ENCODE measurements around the gene SCFD2.

The SCFD2 gene

DNA sequence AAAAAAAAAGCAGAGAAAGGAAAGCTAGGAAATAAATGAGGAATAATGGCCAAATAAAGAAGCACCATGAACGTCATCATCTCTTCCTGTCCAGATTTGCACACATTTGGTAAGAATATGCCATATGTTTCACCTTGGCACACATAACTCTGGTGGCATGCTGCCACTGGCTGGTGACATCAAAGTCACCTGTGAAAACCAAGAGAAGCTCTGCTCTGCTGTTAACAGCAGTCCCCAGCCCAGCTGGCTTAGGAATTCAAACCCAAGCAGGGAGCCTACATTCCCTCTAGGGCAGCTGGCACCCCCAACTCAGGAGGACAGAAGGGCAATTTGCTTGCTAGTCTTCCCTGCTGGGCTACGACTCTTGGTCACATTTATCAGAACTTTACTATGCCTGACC is 426.1 kb downstream of the SCFD2 start:
- CTCF ChIA-PET = interaction anchor here (0.7 to 0.8 kb wide), 2 partner anchors 10 to 1294 kb away, joined by 3 read pairs; no protein-coding TSS in a partner anchor
- no peaks in the 10 kb centered on the region for H3K27me3 ChIP-seq (replicated peaks in 2 of 5; ENCODE audit: control insufficient read depth in 4 of 5, insufficient read depth in 5 of 5, low read length in 4 of 5)
- H3K36me3 ChIP-seq (ENCODE audit: control insufficient read depth in 4 of 4, insufficient read depth in 4 of 4, low read length in 3 of 4) = no peaks in the 10 kb centered on the region
- 100% methylated on average over 1 of the region's 2 CpGs for WGBS (ENCODE audit: insufficient coverage)
- POLR2A ChIA-PET = no interaction called here
- no peak for DNase-seq
- no peaks in the 10 kb centered on the region for H3K4me1 ChIP-seq (ENCODE audit: control extremely low read depth in 1 of 4, control insufficient read depth in 4 of 4, insufficient read depth in 4 of 4, low read length in 3 of 4)
- H3K9me3 ChIP-seq (ENCODE audit: control extremely low read depth in 1 of 5, control insufficient read depth in 4 of 5, insufficient read depth in 2 of 5, low read depth in 1 of 5, low read length in 4 of 5) = no peaks in the 10 kb centered on the region
- no peak overlapping the region for H3K4me3 ChIP-seq (ENCODE audit: control insufficient read depth in 1 of 7, extremely low read depth in 1 of 7, insufficient read depth in 4 of 7, low read depth in 2 of 7, low read length in 6 of 7)
- H3K27ac ChIP-seq (ENCODE audit: insufficient read depth in 1 of 2, low read depth in 1 of 2, low read length in 2 of 2, poor library complexity in 1 of 2, severe bottlenecking in 2 of 2) = no peak overlapping the region

DNA sequence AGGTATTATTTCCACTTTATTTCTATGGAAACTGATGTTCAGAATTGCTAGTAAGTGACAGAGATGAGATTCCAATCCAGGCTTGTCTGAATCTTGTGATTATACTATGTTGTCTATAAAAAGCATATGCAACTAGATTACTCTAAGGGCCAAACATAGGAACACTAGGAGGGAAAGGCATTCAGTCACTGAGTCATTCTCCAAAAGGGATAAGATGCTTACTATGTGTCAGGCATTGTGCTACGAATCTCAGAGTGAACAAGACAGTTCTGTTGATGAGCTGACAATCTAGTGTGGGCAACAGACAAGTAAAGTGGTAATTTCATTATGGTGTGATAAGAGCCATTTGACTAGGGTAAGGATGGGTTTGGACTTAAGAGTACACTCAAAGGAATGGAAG is 426.5 kb downstream of the SCFD2 start:
- Histone ChIP-seq H3K36me3 (ENCODE audit: control insufficient read depth in 4 of 4, insufficient read depth in 4 of 4, low read length in 3 of 4) (no peaks in the 10 kb centered on the region), H3K27ac (ENCODE audit: insufficient read depth in 1 of 2, low read depth in 1 of 2, low read length in 2 of 2, poor library complexity in 1 of 2, severe bottlenecking in 2 of 2) (no peak overlapping the region), H3K9me3 (ENCODE audit: control extremely low read depth in 1 of 5, control insufficient read depth in 4 of 5, insufficient read depth in 2 of 5, low read depth in 1 of 5, low read length in 4 of 5) (no peaks in the 10 kb centered on the region), H3K4me1 (ENCODE audit: control extremely low read depth in 1 of 4, control insufficient read depth in 4 of 4, insufficient read depth in 4 of 4, low read length in 3 of 4) (no peaks in the 10 kb centered on the region), H3K4me3 (ENCODE audit: control insufficient read depth in 1 of 7, extremely low read depth in 1 of 7, insufficient read depth in 4 of 7, low read depth in 2 of 7, low read length in 6 of 7) (no peak overlapping the region), H3K27me3 (replicated peaks in 2 of 5; ENCODE audit: control insufficient read depth in 4 of 5, insufficient read depth in 5 of 5, low read length in 4 of 5) (no peaks in the 10 kb centered on the region)
- DNase-seq = no peak
- CTCF ChIA-PET = interaction anchor here (0.7 to 0.8 kb wide), 2 partner anchors 10 to 1295 kb away, joined by 3 read pairs; no protein-coding TSS in a partner anchor
- POLR2A ChIA-PET = no interaction called here
- 89% methylated on average over 1 of the region's 1 CpG for WGBS (ENCODE audit: insufficient coverage)

DNA sequence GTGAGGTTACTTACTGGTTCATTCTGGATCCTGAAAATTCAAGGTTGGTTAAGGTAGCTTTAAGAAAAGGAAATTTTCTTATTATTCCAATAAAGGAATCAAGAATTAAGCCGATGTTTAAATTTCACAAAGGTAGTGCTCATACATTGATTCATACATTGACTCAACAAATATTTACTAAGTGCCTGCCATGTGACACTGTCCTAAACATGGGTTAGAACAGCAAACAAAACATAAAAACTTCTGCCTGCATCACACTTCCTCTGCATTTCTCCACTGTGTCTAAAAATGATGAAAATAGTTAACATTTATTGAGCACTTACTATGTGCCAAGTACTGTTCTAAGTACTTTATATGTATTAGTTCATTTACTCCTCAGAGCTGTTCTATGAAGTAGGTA is 428.0 kb downstream of the SCFD2 start:
- H3K9me3 ChIP-seq (ENCODE audit: control extremely low read depth in 1 of 5, control insufficient read depth in 4 of 5, insufficient read depth in 2 of 5, low read depth in 1 of 5, low read length in 4 of 5) = no peaks in the 10 kb centered on the region
- no peaks in the 10 kb centered on the region for H3K36me3 ChIP-seq (ENCODE audit: control insufficient read depth in 4 of 4, insufficient read depth in 4 of 4, low read length in 3 of 4)
- WGBS (ENCODE audit: insufficient coverage) = no CpG with 5 or more reads among the region's 1 CpG
- CTCF ChIA-PET = no interaction called here
- no peak overlapping the region for H3K27ac ChIP-seq (ENCODE audit: insufficient read depth in 1 of 2, low read depth in 1 of 2, low read length in 2 of 2, poor library complexity in 1 of 2, severe bottlenecking in 2 of 2)
- no peak overlapping the region for H3K4me3 ChIP-seq (ENCODE audit: control insufficient read depth in 1 of 7, extremely low read depth in 1 of 7, insufficient read depth in 4 of 7, low read depth in 2 of 7, low read length in 6 of 7)
- no peaks in the 10 kb centered on the region for H3K4me1 ChIP-seq (ENCODE audit: control extremely low read depth in 1 of 4, control insufficient read depth in 4 of 4, insufficient read depth in 4 of 4, low read length in 3 of 4)
- no peaks in the 10 kb centered on the region for H3K27me3 ChIP-seq (replicated peaks in 2 of 5; ENCODE audit: control insufficient read depth in 4 of 5, insufficient read depth in 5 of 5, low read length in 4 of 5)
- POLR2A ChIA-PET = no interaction called here
- no peak for DNase-seq

DNA sequence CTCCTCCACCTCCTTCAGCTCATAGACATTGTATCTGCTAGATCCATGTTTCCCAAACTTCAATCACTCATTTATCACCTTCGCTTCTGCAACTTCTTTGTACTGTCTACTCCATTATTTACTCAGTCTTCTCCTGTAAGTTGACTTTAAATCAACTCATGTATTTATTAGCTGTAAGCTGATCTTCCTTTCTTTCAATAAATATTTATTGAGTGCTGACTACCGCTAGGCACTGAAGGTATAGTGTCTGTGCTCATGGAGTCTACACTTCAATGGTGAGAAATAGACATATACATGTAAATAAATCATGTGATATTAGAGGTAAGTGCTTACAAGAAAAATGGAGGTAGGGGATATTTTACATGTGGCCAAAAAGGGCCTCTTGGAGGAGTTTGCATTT is 429.1 kb downstream of the SCFD2 start:
- POLR2A ChIA-PET = no interaction called here

DNA sequence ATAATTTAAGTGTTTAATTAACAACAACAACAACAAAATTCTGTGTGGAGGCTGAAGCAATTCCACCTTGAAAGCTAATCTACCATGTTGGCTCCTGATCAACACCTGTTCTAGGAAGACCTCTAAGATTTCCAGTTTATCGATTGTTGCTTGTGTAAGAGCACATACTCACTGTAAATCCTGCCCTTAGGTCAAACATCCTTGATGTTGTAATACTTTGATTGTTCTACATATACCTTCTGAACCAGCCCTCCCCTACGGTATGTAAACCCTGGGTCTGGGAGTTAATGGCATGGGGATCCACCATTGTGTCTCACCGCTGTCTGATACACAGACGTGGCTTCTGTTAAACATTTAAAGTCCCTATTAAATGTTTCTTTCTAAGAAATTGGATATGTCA is 430.5 kb downstream of the SCFD2 start:
- POLR2A ChIA-PET = no interaction called here
- H3K4me1 ChIP-seq (ENCODE audit: control extremely low read depth in 1 of 4, control insufficient read depth in 4 of 4, insufficient read depth in 4 of 4, low read length in 3 of 4) = no peaks in the 10 kb centered on the region
- no peak overlapping the region for H3K4me3 ChIP-seq (ENCODE audit: control insufficient read depth in 1 of 7, extremely low read depth in 1 of 7, insufficient read depth in 4 of 7, low read depth in 2 of 7, low read length in 6 of 7)
- 100% methylated on average over 2 of the region's 4 CpGs for WGBS (ENCODE audit: insufficient coverage)
- no peak for DNase-seq
- no peaks in the 10 kb centered on the region for H3K27me3 ChIP-seq (replicated peaks in 2 of 5; ENCODE audit: control insufficient read depth in 4 of 5, insufficient read depth in 5 of 5, low read length in 4 of 5)
- CTCF ChIA-PET = no interaction called here
- H3K9me3 ChIP-seq (ENCODE audit: control extremely low read depth in 1 of 5, control insufficient read depth in 4 of 5, insufficient read depth in 2 of 5, low read depth in 1 of 5, low read length in 4 of 5) = no peaks in the 10 kb centered on the region
- no peak overlapping the region for H3K27ac ChIP-seq (ENCODE audit: insufficient read depth in 1 of 2, low read depth in 1 of 2, low read length in 2 of 2, poor library complexity in 1 of 2, severe bottlenecking in 2 of 2)
- no peaks in the 10 kb centered on the region for H3K36me3 ChIP-seq (ENCODE audit: control insufficient read depth in 4 of 4, insufficient read depth in 4 of 4, low read length in 3 of 4)

More for the DNA sequence above, 429.1 kb downstream of the SCFD2 start:
- Histone ChIP-seq H3K27ac (ENCODE audit: insufficient read depth in 1 of 2, low read depth in 1 of 2, low read length in 2 of 2, poor library complexity in 1 of 2, severe bottlenecking in 2 of 2) (no peak overlapping the region), H3K4me1 (ENCODE audit: control extremely low read depth in 1 of 4, control insufficient read depth in 4 of 4, insufficient read depth in 4 of 4, low read length in 3 of 4) (no peaks in the 10 kb centered on the region), H3K4me3 (ENCODE audit: control insufficient read depth in 1 of 7, extremely low read depth in 1 of 7, insufficient read depth in 4 of 7, low read depth in 2 of 7, low read length in 6 of 7) (no peak overlapping the region), H3K36me3 (ENCODE audit: control insufficient read depth in 4 of 4, insufficient read depth in 4 of 4, low read length in 3 of 4) (no peaks in the 10 kb centered on the region), H3K27me3 (replicated peaks in 2 of 5; ENCODE audit: control insufficient read depth in 4 of 5, insufficient read depth in 5 of 5, low read length in 4 of 5) (no peaks in the 10 kb centered on the region), H3K9me3 (ENCODE audit: control extremely low read depth in 1 of 5, control insufficient read depth in 4 of 5, insufficient read depth in 2 of 5, low read depth in 1 of 5, low read length in 4 of 5) (no peaks in the 10 kb centered on the region)
- no CpG with 5 or more reads among the region's 2 CpGs for WGBS (ENCODE audit: insufficient coverage)
- CTCF ChIA-PET = no interaction called here
- no peak for DNase-seq

DNA sequence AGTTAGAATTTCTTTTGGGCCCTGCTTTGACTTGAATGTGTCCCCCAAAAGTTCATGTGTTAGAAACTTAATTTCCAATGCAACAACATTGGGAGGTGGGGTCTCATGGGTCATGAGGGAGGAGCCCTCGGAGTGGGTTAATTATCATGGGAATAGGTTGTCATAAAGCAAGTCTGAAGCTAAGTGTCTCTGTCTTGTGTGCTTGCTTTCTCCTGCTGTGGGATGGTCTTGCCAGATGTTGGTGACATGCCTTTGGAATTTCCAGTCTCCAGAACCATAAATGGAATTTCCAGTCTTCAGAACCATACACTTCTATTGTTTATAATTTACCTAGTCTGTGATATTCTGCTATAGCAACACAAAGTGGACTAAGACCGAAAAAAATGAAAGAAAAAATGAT is 432.1 kb downstream of the SCFD2 start:
- no peaks in the 10 kb centered on the region for H3K27me3 ChIP-seq (replicated peaks in 2 of 5; ENCODE audit: control insufficient read depth in 4 of 5, insufficient read depth in 5 of 5, low read length in 4 of 5)
- WGBS (ENCODE audit: insufficient coverage) = 100% methylated on average over 1 of the region's 2 CpGs
- H3K9me3 ChIP-seq (ENCODE audit: control extremely low read depth in 1 of 5, control insufficient read depth in 4 of 5, insufficient read depth in 2 of 5, low read depth in 1 of 5, low read length in 4 of 5) = no peaks in the 10 kb centered on the region
- H3K36me3 ChIP-seq (ENCODE audit: control insufficient read depth in 4 of 4, insufficient read depth in 4 of 4, low read length in 3 of 4) = no peaks in the 10 kb centered on the region
- H3K4me3 ChIP-seq (ENCODE audit: control insufficient read depth in 1 of 7, extremely low read depth in 1 of 7, insufficient read depth in 4 of 7, low read depth in 2 of 7, low read length in 6 of 7) = no peak overlapping the region
- H3K4me1 ChIP-seq (ENCODE audit: control extremely low read depth in 1 of 4, control insufficient read depth in 4 of 4, insufficient read depth in 4 of 4, low read length in 3 of 4) = no peaks in the 10 kb centered on the region
- DNase-seq = no peak
- ChIA-PET CTCF (interaction anchor here (0.5 kb wide), 1 partner anchor 351 kb away, joined by 3 read pairs; no protein-coding TSS in a partner anchor), POLR2A (no interaction called here)
- H3K27ac ChIP-seq (ENCODE audit: insufficient read depth in 1 of 2, low read depth in 1 of 2, low read length in 2 of 2, poor library complexity in 1 of 2, severe bottlenecking in 2 of 2) = no peak overlapping the region

DNA sequence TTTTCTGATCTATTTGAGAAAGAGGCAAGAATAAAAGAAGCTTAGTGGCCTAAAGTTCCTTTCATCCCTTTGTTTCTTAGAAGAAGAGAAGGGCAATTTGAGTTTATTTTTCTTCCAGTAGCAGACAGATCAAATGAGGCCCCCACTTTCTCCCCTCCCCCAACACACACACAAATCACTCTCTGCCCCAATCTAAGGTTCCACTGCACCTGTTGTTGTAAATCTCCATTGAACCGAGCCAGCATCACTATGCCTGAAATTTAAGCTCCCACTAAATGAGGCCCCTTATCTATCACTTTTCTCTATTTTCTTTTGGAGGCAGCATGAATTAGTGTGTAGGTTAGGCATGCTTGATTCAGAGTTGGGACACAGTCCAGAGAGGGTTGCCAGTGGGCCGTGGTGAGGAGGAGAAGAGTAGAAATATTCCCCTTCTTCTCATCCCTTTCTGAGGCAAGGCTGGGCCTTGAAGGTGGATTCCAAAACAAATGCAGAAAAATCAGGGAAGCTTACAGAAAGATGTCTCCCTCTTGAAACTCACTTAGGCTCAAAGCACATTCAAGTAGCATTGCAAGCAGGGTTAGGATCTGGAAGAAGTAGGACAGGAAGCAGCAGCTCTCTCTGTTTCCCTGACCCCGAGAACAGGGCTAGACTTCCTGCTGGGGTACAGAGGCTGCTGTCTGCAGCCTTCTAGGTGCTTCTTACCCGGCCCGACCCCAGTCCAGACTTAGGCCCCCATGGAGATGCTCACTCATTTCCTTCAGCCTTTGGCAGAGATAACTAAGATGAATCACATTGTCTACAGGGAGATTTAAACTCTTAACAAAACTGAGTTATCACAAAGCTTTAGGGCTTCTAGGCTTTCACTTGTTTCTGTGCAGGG is 433.0 kb downstream of the SCFD2 start:
- no peak overlapping the region for H3K27ac ChIP-seq (ENCODE audit: insufficient read depth in 1 of 2, low read depth in 1 of 2, low read length in 2 of 2, poor library complexity in 1 of 2, severe bottlenecking in 2 of 2)
- ChIA-PET POLR2A (no interaction called here), CTCF (interaction anchor here (0.5 kb wide), 1 partner anchor 351 kb away, joined by 3 read pairs; no protein-coding TSS in a partner anchor)
- H3K4me3 ChIP-seq (ENCODE audit: control insufficient read depth in 1 of 7, extremely low read depth in 1 of 7, insufficient read depth in 4 of 7, low read depth in 2 of 7, low read length in 6 of 7) = no peak overlapping the region
- WGBS (ENCODE audit: insufficient coverage) = 36% methylated on average over 1 of the region's 5 CpGs
- no peaks in the 10 kb centered on the region for H3K36me3 ChIP-seq (ENCODE audit: control insufficient read depth in 4 of 4, insufficient read depth in 4 of 4, low read length in 3 of 4)
- H3K27me3 ChIP-seq (replicated peaks in 2 of 5; ENCODE audit: control insufficient read depth in 4 of 5, insufficient read depth in 5 of 5, low read length in 4 of 5) = no peaks in the 10 kb centered on the region
- no peaks in the 10 kb centered on the region for H3K4me1 ChIP-seq (ENCODE audit: control extremely low read depth in 1 of 4, control insufficient read depth in 4 of 4, insufficient read depth in 4 of 4, low read length in 3 of 4)
- H3K9me3 ChIP-seq (ENCODE audit: control extremely low read depth in 1 of 5, control insufficient read depth in 4 of 5, insufficient read depth in 2 of 5, low read depth in 1 of 5, low read length in 4 of 5) = no peaks in the 10 kb centered on the region
- no peak for DNase-seq

All from common myeloid progenitor, CD34-positive (primary cell).